Cortex of kidney (tissue), 1 donor: Measurements from ENCODE around the gene TMEM9.
A peak's percentile ranks its signal among the peaks of the same experiment; 100 is the strongest.

Source experiments
- DNase-seq: peaks from one replicate; lab custom pipeline; 2025; lab: John Stamatoyannopoulos, UW

The TMEM9 gene

DNA sequence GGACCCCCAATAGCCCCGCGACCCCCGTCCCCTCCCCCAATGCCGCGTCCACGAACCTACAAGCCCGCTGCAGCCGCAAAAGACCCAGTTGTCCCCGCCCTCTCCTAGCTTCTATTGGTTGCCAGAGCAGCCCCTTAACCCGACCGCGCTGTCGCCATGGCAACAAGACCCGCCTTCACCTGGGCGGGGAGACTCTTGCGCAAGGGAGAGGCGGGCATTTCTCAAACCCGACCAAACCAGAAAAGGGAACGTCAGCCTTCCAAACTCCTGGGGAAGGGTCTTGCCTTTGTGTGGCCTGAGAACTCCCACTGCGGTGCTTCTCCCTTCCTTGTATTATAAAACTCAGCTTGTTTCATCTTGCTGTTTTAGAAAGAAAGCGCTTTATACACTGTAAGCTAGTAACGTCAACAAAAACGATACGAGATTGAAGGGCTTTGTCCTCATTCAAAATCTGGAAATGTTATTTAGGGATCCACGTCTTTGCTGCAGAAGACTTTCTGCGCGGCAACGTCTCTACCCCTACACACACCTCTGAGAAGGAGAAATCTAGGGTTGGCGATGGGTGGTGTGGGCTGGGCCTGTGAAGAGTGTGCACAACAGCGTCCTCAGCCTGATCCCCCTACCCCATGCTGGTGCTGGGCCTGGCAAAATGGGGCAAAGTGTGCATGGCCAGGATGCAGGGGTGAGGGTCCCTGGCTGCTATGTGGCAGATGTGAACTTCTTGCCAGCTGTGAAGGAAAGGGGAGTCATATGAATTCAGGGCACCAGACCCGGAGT lies at the start of gene TMEM9:
TMEM9 (minus strand) TSS at position 86 of the 777 bp plus-strand sequence. CDS start 551 bp downstream, outside the sequence.
- peak; percentile 16 for DNase-seq

DNA sequence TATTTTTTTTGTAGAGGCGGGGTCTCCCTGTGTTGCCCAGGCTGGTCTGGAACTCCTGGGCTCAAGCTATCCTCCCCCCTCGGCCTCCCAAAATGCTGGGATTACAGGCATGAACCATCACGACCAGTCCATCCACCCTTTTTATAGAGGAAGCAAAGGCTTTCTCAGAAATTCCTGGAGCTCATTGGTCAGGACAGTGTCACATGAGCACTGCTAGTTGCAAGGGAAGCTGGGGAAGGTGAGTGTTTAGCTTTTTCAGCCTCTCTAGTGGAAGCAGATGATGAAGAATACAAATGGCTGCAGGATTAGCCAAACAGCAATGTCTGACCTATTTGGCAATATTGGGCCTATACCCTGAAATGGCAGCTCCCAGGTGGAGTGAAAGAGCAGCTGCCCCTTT lies 44.3 kb upstream of the TMEM9 start:
- DNase-seq: no peak

GRCh38 chr1:201194046-201194445 lies 39.8 kb upstream of the TMEM9 start:
- no peak for DNase-seq

DNA sequence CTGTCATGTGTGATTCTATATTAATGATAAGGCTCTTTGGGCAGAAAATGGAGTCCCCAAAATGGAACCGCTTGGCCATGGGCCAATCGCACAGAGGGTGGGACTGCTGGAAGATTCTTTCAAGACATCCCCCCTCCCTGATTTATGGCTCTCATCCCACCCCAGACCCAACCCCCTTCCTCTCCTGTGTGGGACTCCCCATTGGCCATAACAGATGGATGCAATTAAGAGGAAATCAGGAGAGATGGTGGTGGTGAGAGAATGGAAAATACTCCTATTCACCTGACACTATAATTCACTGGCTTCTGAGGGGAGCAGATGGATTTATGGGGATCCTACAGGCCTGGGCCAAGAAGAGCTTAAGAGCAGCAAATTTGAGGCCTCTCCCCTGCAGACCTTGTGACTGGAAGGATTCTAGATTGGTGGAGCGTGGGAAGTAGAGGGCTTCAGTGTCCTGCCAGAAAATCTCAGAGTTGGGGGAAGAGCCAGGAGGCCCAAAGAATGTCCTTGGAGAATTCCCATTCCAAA lies 38.1 kb upstream of the TMEM9 start:
- DNase-seq: no peak

- DNase-seq: no peak
These were observed 37.5 kb upstream of the TMEM9 start for GRCh38 chr1:201191653-201192260.

- DNase-seq: no peak
These were observed 36.4 kb upstream of the TMEM9 start, which contains the start of gene IGFN1 for GRCh38 chr1:201190624-201191051. Gene IGFN1, plus strand, starts transcription at chr1:201190824. Its CDS starts 2,470 bp downstream, at chr1:201193294.

DNA sequence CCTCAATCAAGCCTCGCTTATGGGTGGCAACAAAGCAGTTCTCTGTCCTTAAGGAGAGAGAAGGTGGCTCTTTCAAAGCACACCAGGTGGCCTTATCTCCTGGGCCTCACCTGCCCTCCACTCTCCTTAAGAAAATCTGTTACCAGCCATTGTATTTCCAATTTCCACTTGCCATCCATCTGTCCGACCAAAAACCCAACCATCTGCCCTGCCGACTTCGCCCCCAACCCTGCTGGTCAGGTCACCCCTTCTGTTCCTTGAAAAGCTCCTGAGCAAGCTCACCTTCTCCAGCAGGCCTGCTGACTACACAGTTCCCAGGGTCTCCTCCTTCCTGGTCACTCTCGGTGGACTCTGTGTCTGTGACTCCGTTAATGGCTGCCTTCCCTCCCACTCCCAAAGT lies 35.7 kb upstream of the TMEM9 start:
- no peak for DNase-seq

DNA sequence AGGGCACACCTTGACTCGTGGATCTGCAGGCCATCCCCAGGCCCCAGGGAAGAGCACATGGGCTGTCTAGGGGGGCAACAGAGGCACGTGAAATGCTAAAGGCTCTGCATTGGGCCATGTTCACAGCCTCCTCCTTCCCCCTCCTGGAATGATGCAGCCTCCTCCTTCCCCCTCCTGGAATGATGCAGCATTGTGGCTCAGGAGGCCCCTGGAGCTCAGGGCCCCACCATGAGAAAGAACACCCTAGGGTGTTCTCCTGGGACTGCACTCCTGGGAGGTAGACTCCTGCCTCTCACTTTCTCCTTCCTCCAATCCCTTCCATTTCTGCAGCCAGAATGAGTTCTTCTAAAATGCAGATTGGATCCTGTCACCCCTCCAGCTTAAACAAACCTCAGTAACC lies 34.8 kb upstream of the TMEM9 start:
- DNase-seq: no peak

DNA sequence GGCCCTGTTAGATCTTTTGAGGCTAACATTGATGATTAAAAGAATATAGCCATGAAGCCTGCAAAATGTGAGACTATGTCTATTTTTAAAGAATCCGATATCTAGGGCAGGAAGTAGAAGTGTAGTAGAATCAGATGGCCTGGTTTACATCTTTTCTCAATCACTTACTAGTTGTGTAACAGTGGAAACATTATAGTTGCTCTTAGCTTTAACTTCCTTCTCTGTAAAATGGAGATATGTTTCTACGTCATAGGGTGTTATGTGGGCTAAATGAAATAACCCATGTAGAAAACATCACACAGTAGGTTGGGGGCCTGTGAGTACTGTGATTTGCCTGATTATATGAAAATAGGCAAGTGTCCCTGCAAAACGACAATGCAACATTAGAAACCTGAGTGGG lies 31.9 kb upstream of the TMEM9 start:
- DNase-seq: no peak

GRCh38 chr1:201185527-201186128 lies 31.4 kb upstream of the TMEM9 start:
- no peak for DNase-seq

GRCh38 chr1:201185123-201185453 lies 30.8 kb upstream of the TMEM9 start:
- DNase-seq: no peak

DNA sequence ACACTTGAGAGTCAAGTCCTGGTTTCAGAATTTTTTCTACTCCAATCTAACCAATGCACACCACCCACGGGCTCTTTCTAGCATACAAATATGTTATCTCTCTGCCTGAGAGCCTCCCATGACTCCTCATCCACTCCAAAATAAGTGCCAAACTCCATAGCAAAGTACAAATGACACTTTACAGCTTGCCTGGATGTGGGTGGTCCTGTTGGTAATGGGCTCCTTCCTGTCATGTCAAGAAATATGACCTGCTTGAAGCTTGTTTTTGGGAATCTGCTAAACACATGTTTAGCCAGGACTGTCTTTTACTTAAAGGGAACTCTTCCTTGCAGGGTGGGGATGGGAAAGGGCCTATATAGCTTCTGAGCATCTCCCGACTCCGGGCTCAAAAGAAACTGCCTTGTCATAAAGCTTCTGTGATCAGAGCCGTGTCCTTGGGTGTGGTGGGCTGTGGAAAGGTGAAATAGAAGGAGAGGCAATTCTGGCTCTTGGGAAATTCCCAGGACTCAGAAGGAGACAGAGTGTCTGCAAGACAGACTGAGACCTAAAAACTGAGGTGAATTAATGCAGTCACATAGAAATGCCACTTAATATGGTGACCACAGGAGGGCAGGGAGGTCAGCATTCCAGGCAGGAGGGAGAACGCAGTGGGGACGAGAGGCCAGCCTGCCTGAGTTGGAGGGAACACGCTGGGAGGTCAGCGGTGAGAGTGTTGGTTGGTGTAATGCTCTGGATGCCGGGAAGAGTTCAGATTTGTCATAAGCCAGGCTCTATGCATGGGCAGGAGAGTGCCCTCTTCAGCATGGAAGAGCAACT lies 30.2 kb upstream of the TMEM9 start:
- DNase-seq: no peak

DNA sequence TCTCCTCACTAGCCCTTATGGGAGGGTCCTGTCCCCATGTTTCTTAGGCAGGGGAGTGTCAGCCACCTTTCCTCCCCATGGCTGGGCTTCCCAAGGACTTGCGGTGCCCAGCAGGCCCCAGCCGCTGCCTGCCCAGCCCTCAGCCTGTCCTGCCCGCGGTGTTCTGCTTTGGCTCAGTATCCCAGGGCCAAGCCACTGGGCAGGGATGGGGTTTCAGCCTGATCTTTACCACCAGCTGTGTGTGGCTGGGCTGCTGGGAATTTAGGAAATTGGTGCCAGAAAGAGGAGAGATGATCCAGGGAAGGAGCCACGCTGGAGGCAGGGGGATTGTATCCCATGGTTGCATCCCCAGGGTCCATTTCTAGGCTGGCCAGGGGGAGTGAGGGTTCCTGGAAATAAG lies 29.5 kb upstream of the TMEM9 start:
- DNase-seq: no peak

DNA sequence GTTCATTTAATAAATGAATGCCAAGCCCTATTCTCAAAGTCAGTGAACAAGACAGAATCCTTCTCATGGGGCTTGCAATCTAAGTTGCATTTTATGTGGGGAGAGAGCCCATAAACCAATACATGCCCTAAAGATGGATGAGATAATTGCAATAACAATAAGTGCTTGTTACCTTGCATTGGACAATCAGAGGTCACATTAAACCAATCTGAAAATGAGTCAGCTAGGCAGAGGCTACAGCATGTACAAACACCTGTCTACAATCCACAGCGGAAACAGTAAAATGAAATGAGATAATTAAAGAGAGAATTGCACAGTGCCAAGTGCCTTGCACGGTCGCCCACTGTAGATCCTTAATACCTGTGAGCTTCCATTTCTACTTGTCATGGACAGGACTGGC lies 28.9 kb upstream of the TMEM9 start:
- DNase-seq: no peak

GRCh38 chr1:201181726-201182125 lies 27.5 kb upstream of the TMEM9 start:
- DNase-seq: no peak

GRCh38 chr1:201181323-201181722 lies 27.0 kb upstream of the TMEM9 start:
- DNase-seq: no peak

GRCh38 chr1:201180901-201181300 lies 26.6 kb upstream of the TMEM9 start:
- no peak for DNase-seq

GRCh38 chr1:201180141-201180540 lies 25.9 kb upstream of the TMEM9 start:
- DNase-seq: no peak

GRCh38 chr1:201178718-201179117 lies 24.4 kb upstream of the TMEM9 start:
- DNase-seq: no peak

- no peak for DNase-seq
These were observed 22.7 kb upstream of the TMEM9 start for GRCh38 chr1:201176940-201177339.

GRCh38 chr1:201175820-201176500 lies 21.7 kb upstream of the TMEM9 start:
- no peak for DNase-seq

- no peak for DNase-seq
These were observed 19.5 kb upstream of the TMEM9 start for GRCh38 chr1:201173736-201174135.
